Neural progenitor cell (in vitro differentiated cells): ENCODE measurements around the gene TAF8.

Source experiments
- EZH2 ChIP-seq: fragments of 200-600 bp; sonication (generic); IDR thresholded peaks from 2 replicates; pipeline ENCODE4 v1.6.1; 2017; ENCODE audit warnings: antibody characterized with exemption, mild to moderate bottlenecking, moderate library complexity
- EZH2phosphoT487 ChIP-seq: fragments of 200-600 bp; sonication (generic); IDR thresholded peaks from 2 replicates; pipeline ENCODE4 v1.6.1; 2017; ENCODE audit warnings: antibody characterized with exemption
- TF ChIP-seq, protein P1 (sequence below): fragments of 200-600 bp; sonication (generic); IDR thresholded peaks from 2 replicates; pipeline ENCODE4 v1.5.1; 2017; ENCODE audit warnings: antibody characterized with exemption, mild to moderate bottlenecking

DNA sequence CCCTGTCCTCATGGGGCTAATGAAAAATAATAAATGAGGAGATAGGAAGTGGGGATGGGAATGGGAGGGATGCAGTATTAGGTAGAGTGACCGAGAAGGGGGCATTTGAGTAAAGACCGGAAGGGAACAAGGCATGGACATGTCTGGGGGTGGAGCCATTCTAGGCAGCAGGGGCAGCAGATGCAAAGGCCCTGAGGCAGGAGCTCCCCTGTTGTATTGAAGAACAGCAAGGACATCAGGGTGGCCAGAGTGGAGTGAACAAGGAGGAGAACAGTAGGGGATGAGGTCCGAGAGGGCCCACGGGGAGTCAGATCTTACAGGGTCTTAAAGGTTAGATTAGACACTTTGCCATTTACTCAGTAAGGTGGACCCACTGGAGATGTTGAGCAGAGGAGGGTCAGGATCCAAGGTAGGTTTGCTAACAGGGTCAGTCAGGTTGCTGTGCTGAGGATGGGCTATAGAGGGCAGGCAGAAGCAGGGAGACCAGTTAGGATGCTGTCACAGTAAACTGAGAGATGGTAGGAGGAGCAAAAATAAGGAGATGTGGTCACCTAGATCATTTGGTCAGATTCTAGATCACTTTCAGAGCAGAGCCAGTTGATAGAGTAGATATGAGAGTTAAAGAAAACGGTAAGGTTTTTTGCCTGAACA lies 18.7 kb downstream of the TAF8 start:
- TF ChIP-seq, protein P1, sequence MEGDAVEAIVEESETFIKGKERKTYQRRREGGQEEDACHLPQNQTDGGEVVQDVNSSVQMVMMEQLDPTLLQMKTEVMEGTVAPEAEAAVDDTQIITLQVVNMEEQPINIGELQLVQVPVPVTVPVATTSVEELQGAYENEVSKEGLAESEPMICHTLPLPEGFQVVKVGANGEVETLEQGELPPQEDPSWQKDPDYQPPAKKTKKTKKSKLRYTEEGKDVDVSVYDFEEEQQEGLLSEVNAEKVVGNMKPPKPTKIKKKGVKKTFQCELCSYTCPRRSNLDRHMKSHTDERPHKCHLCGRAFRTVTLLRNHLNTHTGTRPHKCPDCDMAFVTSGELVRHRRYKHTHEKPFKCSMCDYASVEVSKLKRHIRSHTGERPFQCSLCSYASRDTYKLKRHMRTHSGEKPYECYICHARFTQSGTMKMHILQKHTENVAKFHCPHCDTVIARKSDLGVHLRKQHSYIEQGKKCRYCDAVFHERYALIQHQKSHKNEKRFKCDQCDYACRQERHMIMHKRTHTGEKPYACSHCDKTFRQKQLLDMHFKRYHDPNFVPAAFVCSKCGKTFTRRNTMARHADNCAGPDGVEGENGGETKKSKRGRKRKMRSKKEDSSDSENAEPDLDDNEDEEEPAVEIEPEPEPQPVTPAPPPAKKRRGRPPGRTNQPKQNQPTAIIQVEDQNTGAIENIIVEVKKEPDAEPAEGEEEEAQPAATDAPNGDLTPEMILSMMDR: no peak
- no peak for TF ChIP-seq EZH2
- no peak for TF ChIP-seq EZH2phosphoT487
